ENCODE results near the gene NELL1. TPM values are rescaled to one million over a fixed set of nuclear protein-coding genes. Genes with fewer than 3 reads are reported as not detected.

The NELL1 gene
- total RNA-seq, 2 donors from 2014 or later = 0.09 to 0.11 TPM

DNA sequence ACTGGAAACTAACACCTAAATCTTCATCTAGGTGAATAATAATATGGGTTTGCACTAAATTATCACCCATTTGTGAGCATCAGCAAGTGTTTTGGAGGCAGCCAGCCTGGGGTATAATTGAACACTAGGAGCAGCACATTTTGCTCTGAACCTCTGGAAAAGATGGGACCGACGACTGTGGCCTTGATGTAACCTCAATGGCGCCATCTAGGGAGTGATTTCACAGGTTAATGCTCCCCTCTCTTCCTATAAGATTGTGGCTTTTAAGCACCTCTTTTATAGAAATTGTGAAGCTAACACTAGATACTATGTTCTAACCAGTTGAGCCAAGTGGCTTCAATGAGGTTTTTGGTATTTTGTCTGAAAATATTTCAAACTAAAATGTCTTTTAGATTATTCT lies 203.7 kb downstream of the NELL1 start:
- no peaks in the 10 kb centered on the region for H3K36me3 ChIP-seq (ENCODE audit: control insufficient read depth, insufficient read depth, low read length)
- 8 to 20% methylated on average over 2 to 3 of the region's 3 CpGs for WGBS, 2 experiments (ENCODE audit: insufficient coverage in 1 of 2, insufficient read length in 1 of 2)
- H3K27ac Mint-ChIP-seq = no peak overlapping the region
- DNase-seq = peak; percentile 85
- H3K9ac ChIP-seq (ENCODE audit: extremely low read depth, low read length, poor library complexity, severe bottlenecking) = no peak overlapping the region
- no peak overlapping the region for H3K4me3 Mint-ChIP-seq
- H3K4me1 Mint-ChIP-seq = peaks cover 15% of the 10 kb centered on the region
- H3K4me1 ChIP-seq (ENCODE audit: control insufficient read depth, insufficient read depth, low read length) = peaks cover 4% of the 10 kb centered on the region
- no peaks in the 10 kb centered on the region for H3K36me3 Mint-ChIP-seq (ENCODE audit: low read depth)
- H3K4me3 ChIP-seq (ENCODE audit: low read length) = no peak overlapping the region
- peaks cover 41% of the 10 kb centered on the region for H3K27me3 ChIP-seq (ENCODE audit: control insufficient read depth, insufficient read depth, low read length, poor library complexity, severe bottlenecking)
- H3K27ac ChIP-seq (ENCODE audit: low read depth, low read length) = no peak overlapping the region
- H3K27me3 Mint-ChIP-seq (ENCODE audit: insufficient read depth) = peaks cover 59% of the 10 kb centered on the region
- H3K9me3 ChIP-seq (ENCODE audit: control insufficient read depth, low read length) = no peaks in the 10 kb centered on the region
- TF ChIP-seq, protein P1, sequence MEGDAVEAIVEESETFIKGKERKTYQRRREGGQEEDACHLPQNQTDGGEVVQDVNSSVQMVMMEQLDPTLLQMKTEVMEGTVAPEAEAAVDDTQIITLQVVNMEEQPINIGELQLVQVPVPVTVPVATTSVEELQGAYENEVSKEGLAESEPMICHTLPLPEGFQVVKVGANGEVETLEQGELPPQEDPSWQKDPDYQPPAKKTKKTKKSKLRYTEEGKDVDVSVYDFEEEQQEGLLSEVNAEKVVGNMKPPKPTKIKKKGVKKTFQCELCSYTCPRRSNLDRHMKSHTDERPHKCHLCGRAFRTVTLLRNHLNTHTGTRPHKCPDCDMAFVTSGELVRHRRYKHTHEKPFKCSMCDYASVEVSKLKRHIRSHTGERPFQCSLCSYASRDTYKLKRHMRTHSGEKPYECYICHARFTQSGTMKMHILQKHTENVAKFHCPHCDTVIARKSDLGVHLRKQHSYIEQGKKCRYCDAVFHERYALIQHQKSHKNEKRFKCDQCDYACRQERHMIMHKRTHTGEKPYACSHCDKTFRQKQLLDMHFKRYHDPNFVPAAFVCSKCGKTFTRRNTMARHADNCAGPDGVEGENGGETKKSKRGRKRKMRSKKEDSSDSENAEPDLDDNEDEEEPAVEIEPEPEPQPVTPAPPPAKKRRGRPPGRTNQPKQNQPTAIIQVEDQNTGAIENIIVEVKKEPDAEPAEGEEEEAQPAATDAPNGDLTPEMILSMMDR (conservative IDR thresholded peaks at IDR 0.05) = peak; percentile 89
- no peaks in the 10 kb centered on the region for H3K9me3 Mint-ChIP-seq

DNA sequence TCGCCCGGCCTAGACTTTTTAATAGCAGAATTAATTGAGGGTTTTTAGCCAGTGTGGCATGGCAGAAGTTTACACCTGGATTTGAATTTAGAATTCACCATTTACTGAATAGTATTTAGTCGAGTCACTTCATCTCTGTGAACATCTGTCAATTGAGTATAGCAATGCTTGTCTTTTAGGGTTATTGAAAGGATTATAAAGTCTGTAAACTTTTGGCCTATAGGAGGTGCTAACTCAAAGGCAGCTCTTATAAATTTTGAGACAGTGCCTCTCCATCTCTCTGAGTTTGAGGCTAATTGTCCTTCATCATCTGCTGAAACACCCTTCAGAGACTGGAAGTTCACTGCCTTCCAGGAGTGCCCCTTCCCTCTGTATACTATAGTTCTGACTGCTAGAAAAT lies 205.0 kb downstream of the NELL1 start:
- Histone ChIP-seq H3K9me3 (ENCODE audit: control insufficient read depth, low read length) (no peaks in the 10 kb centered on the region), H3K4me1 (ENCODE audit: control insufficient read depth, insufficient read depth, low read length) (peaks cover 4% of the 10 kb centered on the region), H3K27ac (ENCODE audit: low read depth, low read length) (no peak overlapping the region), H3K9ac (ENCODE audit: extremely low read depth, low read length, poor library complexity, severe bottlenecking) (no peak overlapping the region), H3K4me3 (ENCODE audit: low read length) (no peak overlapping the region), H3K27me3 (ENCODE audit: control insufficient read depth, insufficient read depth, low read length, poor library complexity, severe bottlenecking) (peaks cover 41% of the 10 kb centered on the region), H3K36me3 (ENCODE audit: control insufficient read depth, insufficient read depth, low read length) (no peaks in the 10 kb centered on the region)
- no peak for DNase-seq
- H3K4me1 Mint-ChIP-seq = peaks cover 17% of the 10 kb centered on the region
- TF ChIP-seq, protein P1 (conservative IDR thresholded peaks at IDR 0.05) = peak; percentile 55
- no peaks in the 10 kb centered on the region for H3K36me3 Mint-ChIP-seq (ENCODE audit: low read depth)
- peaks cover 70% of the 10 kb centered on the region for H3K27me3 Mint-ChIP-seq (ENCODE audit: insufficient read depth)
- WGBS, 2 experiments (ENCODE audit: insufficient coverage in 1 of 2, insufficient read length in 1 of 2) = 94 to 100% methylated on average over 2 to 3 of the region's 3 CpGs
- H3K4me3 Mint-ChIP-seq = no peak overlapping the region
- no peak overlapping the region for H3K27ac Mint-ChIP-seq
- no peaks in the 10 kb centered on the region for H3K9me3 Mint-ChIP-seq

DNA sequence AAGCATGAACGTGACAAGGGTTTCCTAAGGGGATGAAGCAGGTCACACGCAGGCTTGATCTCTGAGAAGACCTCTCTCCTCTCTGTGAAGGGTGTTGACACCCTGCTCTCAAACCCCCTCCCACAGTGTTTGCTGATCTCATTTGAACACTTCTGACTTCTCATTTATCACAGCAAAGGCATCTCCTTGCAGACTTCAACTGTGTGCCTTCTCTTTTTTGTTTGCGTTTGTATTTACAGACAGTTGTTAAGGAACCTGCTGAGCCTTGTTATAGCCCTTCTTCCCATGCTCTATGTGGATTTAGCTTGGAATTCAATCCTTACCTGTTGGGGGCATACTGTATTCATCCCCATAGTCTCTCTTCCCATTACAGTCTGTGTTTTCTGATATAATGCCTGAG lies 206.5 kb downstream of the NELL1 start:
- no peaks in the 10 kb centered on the region for H3K9me3 Mint-ChIP-seq
- Histone ChIP-seq H3K27ac (ENCODE audit: low read depth, low read length) (no peak overlapping the region), H3K27me3 (ENCODE audit: control insufficient read depth, insufficient read depth, low read length, poor library complexity, severe bottlenecking) (peaks cover 38% of the 10 kb centered on the region), H3K9me3 (ENCODE audit: control insufficient read depth, low read length) (no peaks in the 10 kb centered on the region), H3K4me3 (ENCODE audit: low read length) (no peak overlapping the region), H3K4me1 (ENCODE audit: control insufficient read depth, insufficient read depth, low read length) (peaks cover 4% of the 10 kb centered on the region), H3K9ac (ENCODE audit: extremely low read depth, low read length, poor library complexity, severe bottlenecking) (no peak overlapping the region), H3K36me3 (ENCODE audit: control insufficient read depth, insufficient read depth, low read length) (no peaks in the 10 kb centered on the region)
- DNase-seq = peak; percentile 72
- H3K4me1 Mint-ChIP-seq = peaks cover 20% of the 10 kb centered on the region
- no peak overlapping the region for H3K27ac Mint-ChIP-seq
- no peaks in the 10 kb centered on the region for H3K36me3 Mint-ChIP-seq (ENCODE audit: low read depth)
- H3K4me3 Mint-ChIP-seq = no peak overlapping the region
- peaks cover 68% of the 10 kb centered on the region for H3K27me3 Mint-ChIP-seq (ENCODE audit: insufficient read depth)
- WGBS, 2 experiments (ENCODE audit: insufficient coverage in 1 of 2, insufficient read length in 1 of 2) = 20 to 49% methylated on average over 3 of the region's 3 CpGs
- TF ChIP-seq, protein P1 (conservative IDR thresholded peaks at IDR 0.05) = no peak
